Measurements from ENCODE around the gene TAS1R1.

The TAS1R1 gene

DNA sequence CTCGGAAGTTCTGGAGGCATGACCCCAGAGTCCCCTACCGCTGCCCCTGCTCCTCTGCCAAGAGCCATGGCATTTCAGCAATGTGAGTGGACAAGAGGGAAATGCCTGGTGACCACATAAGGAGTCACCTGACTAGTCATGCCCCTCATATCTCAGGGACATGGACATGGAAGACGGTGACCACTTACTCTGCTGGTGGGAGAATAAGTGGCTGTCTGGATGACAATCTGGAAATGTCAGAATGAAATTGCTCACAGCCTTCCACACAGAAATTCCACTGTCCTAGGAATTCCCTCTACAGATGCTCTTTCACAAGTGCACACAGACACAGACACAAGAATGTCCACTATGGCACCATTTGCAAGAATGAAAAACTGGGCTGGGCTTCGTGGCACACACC, 39.3 kb upstream of the TAS1R1 start:
- H3K4me3 ChIP-seq (replicated peaks; ENCODE audit: low read depth, low read length), result no peak overlapping the region
- H3K27me3 ChIP-seq (replicated peaks; ENCODE audit: control insufficient read depth, insufficient read depth, low read length), result no peaks in the 10 kb centered on the region
- TF ChIP-seq, protein P1, sequence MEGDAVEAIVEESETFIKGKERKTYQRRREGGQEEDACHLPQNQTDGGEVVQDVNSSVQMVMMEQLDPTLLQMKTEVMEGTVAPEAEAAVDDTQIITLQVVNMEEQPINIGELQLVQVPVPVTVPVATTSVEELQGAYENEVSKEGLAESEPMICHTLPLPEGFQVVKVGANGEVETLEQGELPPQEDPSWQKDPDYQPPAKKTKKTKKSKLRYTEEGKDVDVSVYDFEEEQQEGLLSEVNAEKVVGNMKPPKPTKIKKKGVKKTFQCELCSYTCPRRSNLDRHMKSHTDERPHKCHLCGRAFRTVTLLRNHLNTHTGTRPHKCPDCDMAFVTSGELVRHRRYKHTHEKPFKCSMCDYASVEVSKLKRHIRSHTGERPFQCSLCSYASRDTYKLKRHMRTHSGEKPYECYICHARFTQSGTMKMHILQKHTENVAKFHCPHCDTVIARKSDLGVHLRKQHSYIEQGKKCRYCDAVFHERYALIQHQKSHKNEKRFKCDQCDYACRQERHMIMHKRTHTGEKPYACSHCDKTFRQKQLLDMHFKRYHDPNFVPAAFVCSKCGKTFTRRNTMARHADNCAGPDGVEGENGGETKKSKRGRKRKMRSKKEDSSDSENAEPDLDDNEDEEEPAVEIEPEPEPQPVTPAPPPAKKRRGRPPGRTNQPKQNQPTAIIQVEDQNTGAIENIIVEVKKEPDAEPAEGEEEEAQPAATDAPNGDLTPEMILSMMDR (IDR thresholded peaks at IDR 0.05; ENCODE audit: insufficient read depth, low read length, poor library complexity, severe bottlenecking), result no peak
- no peak for DNase-seq (ENCODE audit: extremely low read depth, insufficient read length)
- no peaks in the 10 kb centered on the region for H3K36me3 ChIP-seq (ENCODE audit: control insufficient read depth, insufficient read depth, low read length)

DNA sequence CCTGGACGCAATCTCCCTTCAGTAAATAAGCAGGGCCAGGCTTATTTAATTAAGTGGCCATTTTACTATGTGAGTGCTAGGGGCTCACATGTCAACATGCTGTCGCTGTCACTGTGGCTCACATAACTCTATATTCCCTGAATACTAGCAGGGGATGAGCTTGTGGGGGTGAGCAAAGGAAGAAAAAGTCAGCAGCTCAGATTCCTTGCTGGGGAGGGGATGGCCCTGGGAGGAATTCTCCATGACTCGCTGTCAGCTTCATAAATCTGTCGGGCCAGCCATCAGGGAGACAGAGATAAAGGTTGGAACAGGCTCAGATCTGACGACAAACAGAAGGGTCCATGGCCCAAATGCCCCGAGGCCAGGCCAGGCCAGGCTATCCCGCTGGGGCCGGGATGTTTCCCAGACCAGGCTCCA, 37.7 kb upstream of the TAS1R1 start:
- Histone ChIP-seq H3K4me3 (replicated peaks; ENCODE audit: low read depth, low read length) (no peak overlapping the region), H3K27me3 (replicated peaks; ENCODE audit: control insufficient read depth, insufficient read depth, low read length) (no peaks in the 10 kb centered on the region), H3K36me3 (ENCODE audit: control insufficient read depth, insufficient read depth, low read length) (no peaks in the 10 kb centered on the region)
- TF ChIP-seq, protein P1 (IDR thresholded peaks at IDR 0.05; ENCODE audit: insufficient read depth, low read length, poor library complexity, severe bottlenecking), result no peak
- DNase-seq (ENCODE audit: extremely low read depth, insufficient read length), result no peak

- TF ChIP-seq, protein P1 (IDR thresholded peaks at IDR 0.05; ENCODE audit: insufficient read depth, low read length, poor library complexity, severe bottlenecking), result no peak
- no peak overlapping the region for H3K4me3 ChIP-seq (replicated peaks; ENCODE audit: low read depth, low read length)
- no peak for DNase-seq (ENCODE audit: extremely low read depth, insufficient read length)
These were observed 35.6 kb upstream of the TAS1R1 start for GRCh38 chr1:6519491-6519934.

GRCh38 chr1:6519935-6520671, 35.0 kb upstream of the TAS1R1 start:
- H3K36me3 ChIP-seq (ENCODE audit: control insufficient read depth, insufficient read depth, low read length), result peaks cover 2% of the 10 kb centered on the region; the same call in 1 of the 2 replicates
- no peak for DNase-seq (ENCODE audit: extremely low read depth, insufficient read length)
- no peaks in the 10 kb centered on the region for H3K27me3 ChIP-seq (replicated peaks; ENCODE audit: control insufficient read depth, insufficient read depth, low read length)
- no peak overlapping the region for H3K4me3 ChIP-seq (replicated peaks; ENCODE audit: low read depth, low read length)
- TF ChIP-seq, protein P1 (IDR thresholded peaks at IDR 0.05; ENCODE audit: insufficient read depth, low read length, poor library complexity, severe bottlenecking), result no peak

More at GRCh38 chr1:6519491-6519934, 35.6 kb upstream of the TAS1R1 start:
- peaks cover 2% of the 10 kb centered on the region; the same call in 1 of the 2 replicates for H3K36me3 ChIP-seq (ENCODE audit: control insufficient read depth, insufficient read depth, low read length)
- no peaks in the 10 kb centered on the region for H3K27me3 ChIP-seq (replicated peaks; ENCODE audit: control insufficient read depth, insufficient read depth, low read length)

DNA sequence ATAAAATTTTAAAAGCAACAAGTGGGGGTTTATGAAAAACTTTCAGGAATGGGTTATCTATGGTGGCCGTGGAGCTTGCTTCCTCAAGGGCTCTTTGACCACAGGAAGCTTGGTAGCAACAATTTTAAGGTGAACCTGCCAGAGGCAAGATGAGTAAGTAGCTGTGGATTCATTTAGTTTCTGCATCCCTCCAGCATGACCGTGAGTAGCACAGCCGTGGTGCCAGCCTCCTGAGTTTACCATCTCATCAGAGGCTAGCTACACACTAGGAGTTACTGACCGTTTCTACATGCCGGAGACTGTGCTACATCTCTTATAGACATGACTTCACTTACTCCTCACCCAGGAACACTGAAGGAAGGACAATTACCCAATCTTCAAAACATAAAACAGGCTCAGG, 33.6 kb upstream of the TAS1R1 start:
- Histone ChIP-seq H3K36me3 (ENCODE audit: control insufficient read depth, insufficient read depth, low read length) (peaks cover 8% of the 10 kb centered on the region), H3K4me3 (replicated peaks; ENCODE audit: low read depth, low read length) (no peak overlapping the region), H3K27me3 (replicated peaks; ENCODE audit: control insufficient read depth, insufficient read depth, low read length) (no peaks in the 10 kb centered on the region)
- TF ChIP-seq, protein P1 (IDR thresholded peaks at IDR 0.05; ENCODE audit: insufficient read depth, low read length, poor library complexity, severe bottlenecking), result no peak
- DNase-seq (ENCODE audit: extremely low read depth, insufficient read length), result no peak
